ENCODE results near the gene PDCD4. TPM values are rescaled to one million over a fixed set of nuclear protein-coding genes. Genes with fewer than 3 reads are reported as not detected.

The PDCD4 gene
- total RNA-seq, 1 donor from 2014 or later = 106 TPM

DNA sequence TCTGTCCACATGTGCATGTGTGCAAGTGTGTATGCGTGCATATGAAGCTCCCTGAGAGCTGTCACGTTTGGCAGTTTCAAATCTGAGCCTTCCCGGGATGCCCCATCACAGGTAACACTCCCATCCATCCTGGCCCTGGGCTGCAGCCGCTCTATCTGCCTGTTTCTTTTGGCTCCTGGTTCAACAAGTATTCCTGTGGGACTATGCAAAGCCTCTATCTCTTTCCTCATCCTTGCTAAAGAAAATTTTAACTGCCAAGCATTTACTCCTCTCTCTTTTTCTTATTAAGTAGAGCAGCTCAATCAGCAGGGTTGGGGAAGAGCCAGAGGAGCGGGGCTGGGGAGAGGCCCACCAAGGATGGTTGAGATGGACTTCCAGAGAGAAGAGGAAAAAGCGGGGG, 24.4 kb upstream of the PDCD4 start:
- Mint-ChIP-seq H3K27me3 (ENCODE audit: unreplicated experiment) (peaks cover 3% of the 10 kb centered on the region), H3K4me1 (ENCODE audit: unreplicated experiment) (peaks cover 39% of the 10 kb centered on the region), H3K9me3 (ENCODE audit: unreplicated experiment) (no peaks in the 10 kb centered on the region), H3K36me3 (ENCODE audit: unreplicated experiment) (no peaks in the 10 kb centered on the region), H3K27ac (ENCODE audit: unreplicated experiment) (no peak overlapping the region), H3K4me3 (ENCODE audit: unreplicated experiment) (no peak overlapping the region)
- no peak for DNase-seq (ENCODE audit: extremely low spot score, unreplicated experiment)
- TF ChIP-seq, protein P1, sequence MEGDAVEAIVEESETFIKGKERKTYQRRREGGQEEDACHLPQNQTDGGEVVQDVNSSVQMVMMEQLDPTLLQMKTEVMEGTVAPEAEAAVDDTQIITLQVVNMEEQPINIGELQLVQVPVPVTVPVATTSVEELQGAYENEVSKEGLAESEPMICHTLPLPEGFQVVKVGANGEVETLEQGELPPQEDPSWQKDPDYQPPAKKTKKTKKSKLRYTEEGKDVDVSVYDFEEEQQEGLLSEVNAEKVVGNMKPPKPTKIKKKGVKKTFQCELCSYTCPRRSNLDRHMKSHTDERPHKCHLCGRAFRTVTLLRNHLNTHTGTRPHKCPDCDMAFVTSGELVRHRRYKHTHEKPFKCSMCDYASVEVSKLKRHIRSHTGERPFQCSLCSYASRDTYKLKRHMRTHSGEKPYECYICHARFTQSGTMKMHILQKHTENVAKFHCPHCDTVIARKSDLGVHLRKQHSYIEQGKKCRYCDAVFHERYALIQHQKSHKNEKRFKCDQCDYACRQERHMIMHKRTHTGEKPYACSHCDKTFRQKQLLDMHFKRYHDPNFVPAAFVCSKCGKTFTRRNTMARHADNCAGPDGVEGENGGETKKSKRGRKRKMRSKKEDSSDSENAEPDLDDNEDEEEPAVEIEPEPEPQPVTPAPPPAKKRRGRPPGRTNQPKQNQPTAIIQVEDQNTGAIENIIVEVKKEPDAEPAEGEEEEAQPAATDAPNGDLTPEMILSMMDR (IDR thresholded peaks at IDR 0.05) = no peak

DNA sequence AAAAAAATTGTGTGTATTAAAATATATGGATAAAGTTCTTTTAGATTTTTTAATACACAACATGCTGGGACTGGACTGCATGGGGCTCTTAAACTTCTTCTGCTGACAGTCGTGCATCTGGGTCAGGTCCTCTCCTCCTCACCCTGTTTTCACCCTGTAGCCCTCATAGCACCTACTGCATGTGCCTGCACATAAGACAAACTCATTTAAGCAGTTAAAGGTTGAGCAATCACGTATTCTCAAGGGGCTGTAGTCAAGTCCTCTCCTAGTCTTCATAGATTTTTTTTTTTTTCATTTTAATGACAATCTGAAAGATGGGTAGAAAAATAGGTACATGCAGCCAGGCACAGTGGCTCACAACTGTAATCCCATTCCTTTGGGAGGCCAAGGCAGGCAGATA, 23.6 kb upstream of the PDCD4 start:
- Mint-ChIP-seq H3K4me3 (ENCODE audit: unreplicated experiment) (no peak overlapping the region), H3K4me1 (ENCODE audit: unreplicated experiment) (peaks cover 39% of the 10 kb centered on the region), H3K9me3 (ENCODE audit: unreplicated experiment) (no peaks in the 10 kb centered on the region), H3K36me3 (ENCODE audit: unreplicated experiment) (no peaks in the 10 kb centered on the region), H3K27me3 (ENCODE audit: unreplicated experiment) (peaks cover 3% of the 10 kb centered on the region), H3K27ac (ENCODE audit: unreplicated experiment) (no peak overlapping the region)
- DNase-seq (ENCODE audit: extremely low spot score, unreplicated experiment) = no peak
- TF ChIP-seq, protein P1 (IDR thresholded peaks at IDR 0.05) = no peak

DNA sequence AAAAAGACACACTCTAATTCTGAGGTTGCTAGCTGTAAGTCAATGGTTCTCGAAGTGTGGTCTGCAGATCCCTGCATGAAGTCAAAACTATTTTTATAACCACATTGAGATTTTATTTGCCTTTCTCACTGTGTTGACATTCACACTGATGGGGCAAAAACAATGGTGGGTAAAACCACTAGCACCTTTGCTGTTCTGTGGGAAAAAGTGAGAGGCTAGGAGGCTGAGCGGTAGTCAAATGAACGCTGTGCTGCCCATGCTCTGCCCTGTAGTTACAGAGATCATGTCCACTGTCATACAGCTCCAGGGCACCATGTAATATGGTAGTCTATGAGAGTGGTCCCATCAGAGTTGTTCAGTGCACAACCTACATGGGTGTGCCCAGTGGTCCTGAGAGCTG, 21.6 kb upstream of the PDCD4 start:
- Mint-ChIP-seq H3K36me3 (ENCODE audit: unreplicated experiment) (no peaks in the 10 kb centered on the region), H3K4me1 (ENCODE audit: unreplicated experiment) (peaks cover 33% of the 10 kb centered on the region), H3K4me3 (ENCODE audit: unreplicated experiment) (no peak overlapping the region), H3K27ac (ENCODE audit: unreplicated experiment) (no peak overlapping the region), H3K27me3 (ENCODE audit: unreplicated experiment) (peaks cover 6% of the 10 kb centered on the region), H3K9me3 (ENCODE audit: unreplicated experiment) (no peaks in the 10 kb centered on the region)
- TF ChIP-seq, protein P1 (IDR thresholded peaks at IDR 0.05) = no peak
- no peak for DNase-seq (ENCODE audit: extremely low spot score, unreplicated experiment)

DNA sequence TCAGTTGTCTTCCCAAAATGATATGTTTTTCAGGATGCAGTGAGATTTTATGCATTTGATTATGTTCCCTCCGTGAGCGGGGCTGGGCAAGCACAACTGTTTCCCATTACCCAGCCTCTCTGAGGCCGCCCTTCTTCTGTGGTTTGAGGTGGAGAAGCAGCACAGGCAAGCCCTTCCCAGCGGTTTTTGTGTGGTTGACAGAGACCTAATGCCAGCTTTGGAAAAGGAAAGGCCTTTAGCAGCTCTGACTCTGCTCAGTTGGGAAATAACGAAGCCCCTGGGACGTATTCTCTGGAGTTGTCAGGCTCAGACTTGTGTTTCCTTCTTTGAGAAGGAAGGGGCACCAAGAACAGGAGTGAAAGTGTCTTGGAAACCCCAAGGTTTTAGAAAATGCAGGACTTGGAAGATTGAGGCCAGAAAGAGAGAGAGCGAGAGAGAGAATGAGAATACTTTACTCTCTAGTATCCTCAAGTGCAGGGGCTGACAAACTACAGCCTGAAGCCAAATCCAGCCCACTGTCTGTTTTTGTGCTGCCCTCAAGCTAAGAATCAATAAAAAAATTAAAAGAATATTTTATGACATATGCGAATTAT, 20.6 kb upstream of the PDCD4 start:
- H3K27ac Mint-ChIP-seq (ENCODE audit: unreplicated experiment) = peak overlapping the region; percentile 74

DNA sequence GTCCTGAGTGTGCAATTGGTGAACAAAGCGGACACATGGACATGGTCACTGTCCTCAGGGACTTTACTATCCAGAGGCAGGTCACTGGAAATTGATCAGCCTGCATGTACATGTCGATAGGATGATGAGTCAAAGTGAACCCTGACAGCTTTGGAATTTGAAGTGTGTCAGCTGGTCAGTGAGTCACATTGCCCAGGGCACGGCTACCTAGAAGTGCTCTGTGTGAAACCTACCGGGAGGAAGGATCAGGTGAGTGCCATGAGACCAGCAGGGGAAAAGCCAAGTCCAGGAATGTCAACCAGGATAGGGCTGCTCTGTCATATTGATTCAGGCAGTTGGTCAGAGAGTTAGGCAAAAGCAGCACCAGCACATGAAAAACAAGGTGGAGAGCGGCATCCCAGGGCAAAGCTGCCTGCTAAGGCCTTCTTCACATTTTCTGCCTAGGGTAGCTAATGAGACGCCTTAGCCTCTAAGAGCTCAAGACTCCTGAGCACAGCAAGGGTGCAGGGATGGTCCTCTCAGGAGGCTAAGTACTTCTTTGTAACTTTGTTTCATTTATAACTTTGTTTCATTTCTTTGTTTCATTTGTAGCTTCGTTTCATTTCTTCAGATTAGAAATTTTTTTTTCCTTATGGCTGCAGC, 19.4 kb upstream of the PDCD4 start:
- no peaks in the 10 kb centered on the region for H3K9me3 Mint-ChIP-seq (ENCODE audit: unreplicated experiment)
- no peak overlapping the region for H3K27ac Mint-ChIP-seq (ENCODE audit: unreplicated experiment)
- no peak for DNase-seq (ENCODE audit: extremely low spot score, unreplicated experiment)
- TF ChIP-seq, protein P1 (IDR thresholded peaks at IDR 0.05) = no peak
- no peaks in the 10 kb centered on the region for H3K36me3 Mint-ChIP-seq (ENCODE audit: unreplicated experiment)
- H3K4me1 Mint-ChIP-seq (ENCODE audit: unreplicated experiment) = peaks cover 26% of the 10 kb centered on the region
- no peak overlapping the region for H3K4me3 Mint-ChIP-seq (ENCODE audit: unreplicated experiment)
- H3K27me3 Mint-ChIP-seq (ENCODE audit: unreplicated experiment) = peaks cover 4% of the 10 kb centered on the region

More for the DNA sequence above, 20.6 kb upstream of the PDCD4 start:
- TF ChIP-seq, protein P1 (IDR thresholded peaks at IDR 0.05) = no peak
- Mint-ChIP-seq H3K9me3 (ENCODE audit: unreplicated experiment) (no peaks in the 10 kb centered on the region), H3K27me3 (ENCODE audit: unreplicated experiment) (peaks cover 6% of the 10 kb centered on the region), H3K4me1 (ENCODE audit: unreplicated experiment) (peaks cover 32% of the 10 kb centered on the region), H3K36me3 (ENCODE audit: unreplicated experiment) (no peaks in the 10 kb centered on the region), H3K4me3 (ENCODE audit: unreplicated experiment) (peak overlapping the region; percentile 12)
- DNase-seq (ENCODE audit: extremely low spot score, unreplicated experiment) = no peak
